RWPE2 (cell line): ENCODE results near the gene TAF6L.

Source experiments
- ATAC-seq: fragments of 200-7000 bp; cut with Tn5 transposase; 3 replicates; pipeline ENCODE4 v1.9.1; 2021; ENCODE audit warnings: low read depth
- DNase-seq: peaks from one replicate; pipeline ENCODE4 v3.0.0-alpha.2; 2020; ENCODE audit warnings: low spot score
- H3K27ac ChIP-seq: fragments of 450-650 bp; 2 replicates; pipeline ENCODE4 v1.5.1; 2017; ENCODE audit warnings: mild to moderate bottlenecking; ENCODE audit not compliant: poor library complexity, severe bottlenecking
- H3K27me3 ChIP-seq: fragments of 250-450 bp; sonication (Bioruptor Pico); 2 replicates; pipeline ENCODE4 v1.5.1; 2021; ENCODE audit warnings: mild to moderate bottlenecking, moderate library complexity; ENCODE audit not compliant: insufficient read depth, poor library complexity, severe bottlenecking
- H3K36me3 ChIP-seq: fragments of 250-450 bp; sonication (Bioruptor Pico); 2 replicates; pipeline ENCODE4 v1.5.1; 2020; ENCODE audit warnings: low read depth, mild to moderate bottlenecking, moderate library complexity
- H3K4me1 ChIP-seq: fragments of 250-450 bp; sonication (Bioruptor Pico); 2 replicates; pipeline ENCODE4 v1.5.1; 2021; ENCODE audit warnings: mild to moderate bottlenecking, moderate library complexity; ENCODE audit not compliant: insufficient read depth, poor library complexity, severe bottlenecking
- H3K4me3 ChIP-seq: fragments of 250-450 bp; sonication (Bioruptor Pico); 2 replicates; pipeline ENCODE4 v1.5.1; 2021; ENCODE audit warnings: mild to moderate bottlenecking, moderate library complexity; ENCODE audit not compliant: severe bottlenecking
- H3K9me3 ChIP-seq: fragments of 250-450 bp; sonication (Bioruptor Pico); 2 replicates; pipeline ENCODE4 v1.5.1; 2021; ENCODE audit warnings: mild to moderate bottlenecking, moderate library complexity; ENCODE audit not compliant: severe bottlenecking
- CTCF ChIP-seq: fragments of 450-650 bp; IDR thresholded peaks from one replicate; pipeline ENCODE4 v1.5.1; 2017; ENCODE audit warnings: mild to moderate bottlenecking, moderate library complexity; ENCODE audit not compliant: poor library complexity, severe bottlenecking

TAF6L gene

GRCh38 chr11:62830904-62831519, 59.8 kb downstream of the TAF6L start:
- Histone ChIP-seq H3K4me1 (peaks cover 4% of the 10 kb centered on the region), H3K4me3 (peak overlapping the region; percentile 84), H3K27me3 (no peaks in the 10 kb centered on the region), H3K9me3 (no peaks in the 10 kb centered on the region), H3K36me3 (peaks cover 57% of the 10 kb centered on the region), H3K27ac (peak overlapping the region; percentile 50)
- TF ChIP-seq CTCF, result no peak
- no peak for DNase-seq
- no peak for ATAC-seq

GRCh38 chr11:62831520-62832335, 60.5 kb downstream of the TAF6L start, which contains the start of gene STX5:
STX5 (minus strand) TSS chr11:62832051; CDS start chr11:62831243, 808 bp downstream.
- DNase-seq (peak; percentile 98), ATAC-seq (peak; percentile 89)
- Histone ChIP-seq H3K27ac (peak within 1 kb of the TSS; percentile 50), H3K9me3 (no peaks in the 10 kb centered on the region), H3K36me3 (peaks cover 57% of the 10 kb centered on the region), H3K4me1 (peaks cover 4% of the 10 kb centered on the region), H3K4me3 (peak within 1 kb of the TSS; percentile 84), H3K27me3 (no peaks in the 10 kb centered on the region)
- TF ChIP-seq CTCF, result no peak

GRCh38 chr11:62832336-62833234, 61.4 kb downstream of the TAF6L start, which contains the start of gene TEX54:
TEX54 (minus strand) TSS chr11:62832841.
- Histone ChIP-seq H3K9me3 (no peaks in the 10 kb centered on the region), H3K27me3 (no peaks in the 10 kb centered on the region), H3K27ac (peak within 1 kb of the TSS; percentile 50), H3K4me3 (peak within 1 kb of the TSS; percentile 84), H3K4me1 (peaks cover 4% of the 10 kb centered on the region), H3K36me3 (peaks cover 54% of the 10 kb centered on the region)
- ATAC-seq (peak; percentile 31), DNase-seq (no peak)
- no peak for TF ChIP-seq CTCF

GRCh38 chr11:62835336-62835735, 64.1 kb downstream of the TAF6L start:
- DNase-seq, result no peak
- Histone ChIP-seq H3K9me3 (no peaks in the 10 kb centered on the region), H3K27me3 (no peaks in the 10 kb centered on the region), H3K27ac (no peak overlapping the region), H3K4me3 (no peak overlapping the region), H3K36me3 (peaks cover 41% of the 10 kb centered on the region), H3K4me1 (peaks cover 2% of the 10 kb centered on the region)
- no peak for TF ChIP-seq CTCF
- ATAC-seq, result no peak
